Hepatic stellate cell (primary cell): ENCODE results near the gene SLC35G2.
"Not testable (repeated sequence)": the region's sequence is repeated elsewhere in the genome, so short reads cannot be mapped to it uniquely, and the experiment has no call there.

Experiments
- DNase-seq: peaks from one replicate; pipeline ENCODE4 v3.0.0; 2011; ENCODE audit warnings: low spot score

Gene SLC35G2

GRCh38 chr3:136885357-136886213, 66.7 kb downstream of the SLC35G2 start:
- no peak for DNase-seq

- no peak for DNase-seq
Measured at GRCh38 chr3:136889947-136890346, 71.0 kb downstream of the SLC35G2 start.

- no peak for DNase-seq
Measured at GRCh38 chr3:136891934-136892855, 73.3 kb downstream of the SLC35G2 start.

- no peak for DNase-seq
Measured at GRCh38 chr3:136893848-136894443, 75.0 kb downstream of the SLC35G2 start.

- DNase-seq, result not testable (repeated sequence)
Measured at GRCh38 chr3:136897171-136897570, 78.2 kb downstream of the SLC35G2 start.

GRCh38 chr3:136898549-136898948, 79.6 kb downstream of the SLC35G2 start:
- no peak for DNase-seq

- no peak for DNase-seq
Measured at GRCh38 chr3:136898954-136899353, 80.0 kb downstream of the SLC35G2 start.

GRCh38 chr3:136899622-136900158, 80.8 kb downstream of the SLC35G2 start:
- DNase-seq, result no peak

GRCh38 chr3:136900694-136901093, 81.8 kb downstream of the SLC35G2 start:
- DNase-seq, result not testable (repeated sequence)

GRCh38 chr3:136901391-136901790, 82.5 kb downstream of the SLC35G2 start:
- DNase-seq, result no peak

GRCh38 chr3:136902530-136902929, 83.6 kb downstream of the SLC35G2 start:
- DNase-seq, result not testable (repeated sequence)

GRCh38 chr3:136903899-136904298, 85.0 kb downstream of the SLC35G2 start:
- DNase-seq, result no peak

- DNase-seq, result no peak
Measured at GRCh38 chr3:136904746-136905145, 85.8 kb downstream of the SLC35G2 start.
